ENCODE results near the gene EXOC6B.

EXOC6B gene

DNA sequence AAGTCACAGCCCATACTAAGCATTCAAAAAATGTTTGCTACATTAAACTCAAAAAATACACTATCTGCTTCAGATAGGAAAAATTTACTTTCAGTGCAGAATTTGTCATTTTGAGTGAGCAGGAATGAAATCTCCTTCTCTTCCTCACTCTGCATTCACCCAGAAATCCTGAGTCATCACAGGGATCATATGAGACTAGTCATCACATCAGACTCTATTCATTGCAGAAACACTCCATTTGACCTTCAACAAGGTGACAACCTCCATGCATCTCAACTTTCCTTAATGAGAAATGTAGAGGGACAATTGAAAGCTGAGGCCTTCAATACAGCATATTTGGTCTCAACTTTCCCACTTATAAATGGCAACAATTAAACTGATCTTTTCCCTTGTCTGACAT, 547.8 kb downstream of the EXOC6B start:
- no peak overlapping the region for H3K4me3 Mint-ChIP-seq

DNA sequence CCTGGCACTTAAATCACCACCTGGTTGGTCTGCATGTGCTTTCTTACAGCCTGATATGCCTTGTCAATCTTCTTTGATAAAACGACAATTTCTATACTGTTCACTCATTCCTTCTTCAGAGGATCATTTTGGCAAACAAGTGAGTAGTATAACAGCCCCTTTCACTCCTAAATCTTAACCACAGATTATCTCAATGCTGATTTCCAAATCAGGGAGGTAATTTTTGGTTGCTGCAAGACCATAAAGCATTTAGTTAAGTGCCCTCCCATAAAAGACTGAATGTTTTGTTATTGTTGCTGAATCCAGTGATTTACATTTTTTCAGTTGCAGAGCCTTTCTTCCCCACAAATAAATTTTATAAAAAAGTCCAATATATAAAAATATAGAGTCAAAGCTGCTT, 549.0 kb downstream of the EXOC6B start:
- Mint-ChIP-seq H3K4me1 (peaks cover 25% of the 10 kb centered on the region), H3K9me3 (no peaks in the 10 kb centered on the region), H3K27me3 (ENCODE audit: low read depth) (no peaks in the 10 kb centered on the region), H3K27ac (peak overlapping the region in 1 of 3 experiments; percentile 7), H3K36me3 (ENCODE audit: low read depth) (no peaks in the 10 kb centered on the region), H3K4me3 (no peak overlapping the region)
- no peak for TF ChIP-seq CTCF (IDR thresholded peaks at IDR 0.05; ENCODE audit: unreplicated experiment in 3 of 3)

More for the DNA sequence above, 547.8 kb downstream of the EXOC6B start:
- H3K4me1 Mint-ChIP-seq, result peaks cover 17% of the 10 kb centered on the region
- peak overlapping the region in 1 of 3 experiments; percentile 71 for H3K27ac Mint-ChIP-seq
- H3K36me3 Mint-ChIP-seq (ENCODE audit: low read depth), result no peaks in the 10 kb centered on the region
- no peak for TF ChIP-seq CTCF (IDR thresholded peaks at IDR 0.05; ENCODE audit: unreplicated experiment in 3 of 3)
- H3K27me3 Mint-ChIP-seq (ENCODE audit: low read depth), result no peaks in the 10 kb centered on the region
- H3K9me3 Mint-ChIP-seq, result peaks cover 5% of the 10 kb centered on the region

DNA sequence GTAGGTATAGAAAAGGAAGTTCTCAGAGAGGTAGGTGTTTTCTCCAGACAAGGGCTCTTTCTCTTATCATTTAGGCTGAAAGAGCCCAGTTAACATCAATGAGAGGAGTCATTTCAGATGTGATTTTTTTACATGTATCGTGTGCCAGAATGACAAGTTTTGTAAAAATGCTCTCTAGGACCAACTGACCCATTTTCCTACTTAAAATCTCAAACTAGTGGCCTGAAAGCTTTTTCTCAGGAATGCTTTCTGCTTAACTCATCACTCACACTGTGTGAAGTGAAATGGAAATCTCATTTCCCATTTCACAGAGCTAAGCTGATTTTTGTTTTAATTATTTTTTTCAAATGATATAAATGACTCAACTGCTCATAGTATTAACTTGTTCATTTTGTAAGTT, 549.5 kb downstream of the EXOC6B start:
- Mint-ChIP-seq H3K27ac (peak overlapping the region in 1 of 3 experiments; percentile 77), H3K9me3 (no peaks in the 10 kb centered on the region), H3K36me3 (ENCODE audit: low read depth) (no peaks in the 10 kb centered on the region), H3K4me3 (no peak overlapping the region), H3K4me1 (peaks cover 30% of the 10 kb centered on the region), H3K27me3 (ENCODE audit: low read depth) (no peaks in the 10 kb centered on the region)
- no peak for TF ChIP-seq CTCF (IDR thresholded peaks at IDR 0.05; ENCODE audit: unreplicated experiment in 3 of 3)

GRCh38 chr2:72275084-72275483, 550.7 kb downstream of the EXOC6B start:
- TF ChIP-seq CTCF (IDR thresholded peaks at IDR 0.05; ENCODE audit: unreplicated experiment in 3 of 3), result no peak
- no peaks in the 10 kb centered on the region for H3K36me3 Mint-ChIP-seq (ENCODE audit: low read depth)
- peaks cover 36% of the 10 kb centered on the region for H3K4me1 Mint-ChIP-seq
- H3K4me3 Mint-ChIP-seq, result no peak overlapping the region
- H3K27me3 Mint-ChIP-seq (ENCODE audit: low read depth), result no peaks in the 10 kb centered on the region
- no peaks in the 10 kb centered on the region for H3K9me3 Mint-ChIP-seq
- peak overlapping the region in 1 of 3 experiments; percentile 77 for H3K27ac Mint-ChIP-seq

GRCh38 chr2:72274380-72274797, 551.4 kb downstream of the EXOC6B start:
- Mint-ChIP-seq H3K4me1 (peaks cover 36% of the 10 kb centered on the region), H3K27me3 (ENCODE audit: low read depth) (no peaks in the 10 kb centered on the region), H3K4me3 (no peak overlapping the region), H3K36me3 (ENCODE audit: low read depth) (no peaks in the 10 kb centered on the region), H3K27ac (peak overlapping the region in 1 of 3 experiments; percentile 77), H3K9me3 (no peaks in the 10 kb centered on the region)
- no peak for TF ChIP-seq CTCF (IDR thresholded peaks at IDR 0.05; ENCODE audit: unreplicated experiment in 3 of 3)

GRCh38 chr2:72273384-72273783, 552.4 kb downstream of the EXOC6B start:
- Mint-ChIP-seq H3K4me3 (no peak overlapping the region), H3K27ac (peak overlapping the region; percentile 25 to 77 (median 41)), H3K4me1 (peaks cover 36% of the 10 kb centered on the region), H3K36me3 (ENCODE audit: low read depth) (no peaks in the 10 kb centered on the region), H3K9me3 (no peaks in the 10 kb centered on the region), H3K27me3 (ENCODE audit: low read depth) (no peaks in the 10 kb centered on the region)
- no peak for TF ChIP-seq CTCF (IDR thresholded peaks at IDR 0.05; ENCODE audit: unreplicated experiment in 3 of 3)
